Measurements from ENCODE around the gene TBC1D5.

TBC1D5 gene

DNA sequence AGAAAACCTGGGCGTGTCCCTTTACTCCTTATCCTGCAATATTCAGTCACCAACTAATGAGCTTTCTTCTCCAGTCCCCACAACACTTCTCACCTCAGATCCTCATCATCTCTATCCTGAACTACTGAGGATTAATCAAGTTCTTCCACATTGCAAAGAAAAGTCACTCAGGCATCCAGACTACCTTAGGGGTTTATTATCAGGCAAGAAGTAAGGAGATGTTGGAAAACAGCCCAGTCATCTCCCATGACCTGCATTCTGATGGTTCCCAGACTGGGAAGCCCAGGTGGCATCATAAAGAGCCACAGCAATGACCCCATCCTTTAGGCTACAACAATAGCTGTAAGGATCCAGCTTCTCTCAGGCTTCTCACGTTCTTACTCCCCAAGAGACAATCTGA lies 3.5 kb upstream of the TBC1D5 start:
- Histone ChIP-seq H3K27me3 (ENCODE audit: insufficient read depth, low read depth) (no peaks in the 10 kb centered on the region), H3K36me3 (ENCODE audit: insufficient read depth) (no peaks in the 10 kb centered on the region), H2AFZ (ENCODE audit: low read depth) (no peak overlapping the region), H3K4me2 (no peak overlapping the region), H3K79me2 (ENCODE audit: insufficient read depth, low read depth) (peaks cover 8% of the 10 kb centered on the region; the same call in 1 of the 2 replicates), H3K27ac (no peak overlapping the region), H3K4me3 (IDR thresholded peaks at IDR 0.05; ENCODE audit: insufficient read depth, low read depth, low read length) (no peak overlapping the region), H3K9ac (no peak overlapping the region), H4K20me1 (ENCODE audit: insufficient read depth) (no peaks in the 10 kb centered on the region), H3K4me1 (ENCODE audit: low read depth, poor library complexity, severe bottlenecking) (peaks cover 47% of the 10 kb centered on the region)
- no peak for TF ChIP-seq CTCF (conservative IDR thresholded peaks at IDR 0.05; ENCODE audit: low read depth, low read length)

DNA sequence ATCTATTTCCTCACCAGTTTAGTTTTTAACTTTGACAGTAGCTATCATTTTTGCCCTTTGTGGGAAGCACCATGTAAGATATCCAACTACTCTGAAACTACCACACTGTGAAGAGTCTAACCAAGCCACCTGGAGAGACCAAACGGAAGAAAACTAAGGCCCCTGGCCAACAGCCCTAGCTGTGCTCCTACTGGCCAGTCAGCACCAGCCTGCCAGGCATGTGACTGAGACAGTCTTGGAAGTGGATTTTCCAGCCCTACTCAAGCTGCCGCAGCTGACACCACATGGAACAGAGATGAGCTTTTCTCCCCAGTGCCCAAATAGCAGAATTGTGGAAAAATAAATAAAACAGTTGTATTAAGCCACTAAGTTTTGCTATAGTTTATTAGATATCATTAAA lies 2.9 kb upstream of the TBC1D5 start:
- H3K36me3 ChIP-seq (ENCODE audit: insufficient read depth), result no peaks in the 10 kb centered on the region
- TF ChIP-seq CTCF (conservative IDR thresholded peaks at IDR 0.05; ENCODE audit: low read depth, low read length), result no peak
- no peaks in the 10 kb centered on the region for H3K27me3 ChIP-seq (ENCODE audit: insufficient read depth, low read depth)
- no peaks in the 10 kb centered on the region for H4K20me1 ChIP-seq (ENCODE audit: insufficient read depth)
- H3K9ac ChIP-seq, result no peak overlapping the region
- H3K4me3 ChIP-seq (IDR thresholded peaks at IDR 0.05; ENCODE audit: insufficient read depth, low read depth, low read length), result no peak overlapping the region
- H2AFZ ChIP-seq (ENCODE audit: low read depth), result no peak overlapping the region
- H3K4me1 ChIP-seq (ENCODE audit: low read depth, poor library complexity, severe bottlenecking), result peaks cover 51% of the 10 kb centered on the region
- no peak overlapping the region for H3K27ac ChIP-seq
- H3K4me2 ChIP-seq, result no peak overlapping the region
- peaks cover 14% of the 10 kb centered on the region; the same call in 1 of the 2 replicates for H3K79me2 ChIP-seq (ENCODE audit: insufficient read depth, low read depth)

DNA sequence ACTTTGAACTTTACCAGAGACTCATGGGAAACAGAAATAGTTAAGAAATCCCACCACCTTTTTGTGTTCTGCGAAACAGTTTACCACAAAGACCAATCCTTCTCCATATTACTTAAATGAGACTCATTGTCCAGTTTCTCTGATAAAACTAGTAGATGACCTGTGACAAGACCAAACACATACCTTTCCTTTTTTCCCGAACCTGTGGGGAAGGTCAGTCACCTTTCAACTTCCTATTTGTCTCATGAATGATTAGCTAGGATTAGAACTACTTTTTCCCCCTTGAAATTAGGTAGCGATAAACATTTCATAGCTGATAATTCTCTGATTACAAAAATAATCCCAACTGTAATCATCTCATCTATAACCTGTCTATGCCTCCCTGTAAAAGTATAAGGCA lies 2.3 kb upstream of the TBC1D5 start:
- no peak overlapping the region for H3K4me2 ChIP-seq
- H3K27ac ChIP-seq, result no peak overlapping the region
- H3K4me3 ChIP-seq (IDR thresholded peaks at IDR 0.05; ENCODE audit: insufficient read depth, low read depth, low read length), result no peak overlapping the region
- H3K79me2 ChIP-seq (ENCODE audit: insufficient read depth, low read depth), result peaks cover 16% of the 10 kb centered on the region; the same call in 1 of the 2 replicates
- no peaks in the 10 kb centered on the region for H3K36me3 ChIP-seq (ENCODE audit: insufficient read depth)
- peaks cover 48% of the 10 kb centered on the region for H3K4me1 ChIP-seq (ENCODE audit: low read depth, poor library complexity, severe bottlenecking)
- H2AFZ ChIP-seq (ENCODE audit: low read depth), result no peak overlapping the region
- no peaks in the 10 kb centered on the region for H3K27me3 ChIP-seq (ENCODE audit: insufficient read depth, low read depth)
- H3K9ac ChIP-seq, result no peak overlapping the region
- no peak for TF ChIP-seq CTCF (conservative IDR thresholded peaks at IDR 0.05; ENCODE audit: low read depth, low read length)
- no peaks in the 10 kb centered on the region for H4K20me1 ChIP-seq (ENCODE audit: insufficient read depth)

DNA sequence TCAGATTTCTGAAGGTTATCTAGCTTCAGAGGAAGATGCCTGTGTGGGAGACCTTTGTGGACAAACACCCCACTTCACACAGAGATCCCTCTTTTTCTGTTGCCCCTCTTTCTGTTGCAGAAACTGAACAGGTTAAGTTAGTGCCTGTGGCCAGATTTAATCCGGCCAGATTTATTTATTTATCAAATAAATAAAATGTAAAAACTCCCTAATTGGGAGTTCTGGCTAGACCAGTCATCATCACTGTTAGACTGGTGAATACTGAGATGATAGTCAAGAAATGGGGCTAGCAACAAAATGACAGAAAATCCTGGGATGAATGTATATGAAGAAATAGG lies 1.2 kb upstream of the TBC1D5 start:
- peaks cover 40% of the 10 kb centered on the region for H3K4me1 ChIP-seq (ENCODE audit: low read depth, poor library complexity, severe bottlenecking)
- no peak overlapping the region for H3K4me3 ChIP-seq (IDR thresholded peaks at IDR 0.05; ENCODE audit: insufficient read depth, low read depth, low read length)
- peaks cover 16% of the 10 kb centered on the region; the same call in 1 of the 2 replicates for H3K79me2 ChIP-seq (ENCODE audit: insufficient read depth, low read depth)
- no peaks in the 10 kb centered on the region for H4K20me1 ChIP-seq (ENCODE audit: insufficient read depth)
- no peak for TF ChIP-seq CTCF (conservative IDR thresholded peaks at IDR 0.05; ENCODE audit: low read depth, low read length)
- H2AFZ ChIP-seq (ENCODE audit: low read depth), result peak overlapping the region; percentile 81; the same call in 1 of the 2 replicates
- H3K27me3 ChIP-seq (ENCODE audit: insufficient read depth, low read depth), result no peaks in the 10 kb centered on the region
- H3K36me3 ChIP-seq (ENCODE audit: insufficient read depth), result no peaks in the 10 kb centered on the region
- peak overlapping the region; percentile 94 for H3K27ac ChIP-seq
- peak overlapping the region; percentile 98 for H3K4me2 ChIP-seq
- H3K9ac ChIP-seq, result peak overlapping the region; percentile 90
